ENCODE results near the gene PLB1. TPM values are rescaled to one million over a fixed set of nuclear protein-coding genes. Genes with fewer than 3 reads are reported as not detected.

The PLB1 gene
- total and polyA plus RNA-seq, 2 experiments from 2014 or later, result 19.2 to 19.7 TPM

- peak overlapping the region; percentile 67 for H3K27ac ChIP-seq
- DNase-seq (ENCODE audit: low spot score), result peak; percentile 82
These were observed 12.2 kb downstream of the PLB1 start for GRCh38 chr2:28507796-28508764.

GRCh38 chr2:28509361-28509760 is 13.5 kb downstream of the PLB1 start:
- H3K36me3 ChIP-seq (replicated peaks; ENCODE audit: insufficient read depth, low read depth), result no peaks in the 10 kb centered on the region
- no peak for DNase-seq (ENCODE audit: low spot score)

More at GRCh38 chr2:28507796-28508764, 12.2 kb downstream of the PLB1 start:
- 71% methylated on average over 6 of the region's 6 CpGs for WGBS (ENCODE audit: low lambda C conversion rate, missing lambda C conversion rate)
- Histone ChIP-seq H3K36me3 (replicated peaks; ENCODE audit: insufficient read depth, low read depth) (no peaks in the 10 kb centered on the region), H3K4me3 (no peak overlapping the region), H3K9me3 (ENCODE audit: low read depth) (peaks cover 3% of the 10 kb centered on the region), H3K4me2 (no peak overlapping the region), H2AFZ (no peak overlapping the region), H3K27me3 (no peaks in the 10 kb centered on the region), H4K20me1 (ENCODE audit: insufficient read depth, poor library complexity, severe bottlenecking) (no peaks in the 10 kb centered on the region), H3K4me1 (ENCODE audit: insufficient read depth) (no peaks in the 10 kb centered on the region), H3K79me2 (no peaks in the 10 kb centered on the region), H3K9me2 (replicated peaks; ENCODE audit: insufficient read depth) (no peaks in the 10 kb centered on the region)
- TF ChIP-seq CTCF (IDR thresholded peaks at IDR 0.05; ENCODE audit: poor library complexity) (no peak), EZH2phosphoT487 (IDR thresholded peaks at IDR 0.05; ENCODE audit: low read depth, severe bottlenecking, unreplicated experiment) (no peak), EZH2 (IDR thresholded peaks at IDR 0.05; ENCODE audit: borderline replicate concordance) (no peak)

GRCh38 chr2:28510184-28510583 is 14.3 kb downstream of the PLB1 start:
- Histone ChIP-seq H4K20me1 (ENCODE audit: insufficient read depth, poor library complexity, severe bottlenecking) (no peaks in the 10 kb centered on the region), H3K4me1 (ENCODE audit: insufficient read depth) (no peaks in the 10 kb centered on the region), H3K4me2 (no peak overlapping the region), H3K27ac (peak overlapping the region; percentile 55), H2AFZ (no peak overlapping the region), H3K9me3 (ENCODE audit: low read depth) (peaks cover 3% of the 10 kb centered on the region), H3K9me2 (replicated peaks; ENCODE audit: insufficient read depth) (no peaks in the 10 kb centered on the region), H3K79me2 (no peaks in the 10 kb centered on the region), H3K27me3 (no peaks in the 10 kb centered on the region), H3K36me3 (replicated peaks; ENCODE audit: insufficient read depth, low read depth) (no peaks in the 10 kb centered on the region), H3K4me3 (no peak overlapping the region)
- TF ChIP-seq CTCF (IDR thresholded peaks at IDR 0.05; ENCODE audit: poor library complexity) (no peak), EZH2phosphoT487 (IDR thresholded peaks at IDR 0.05; ENCODE audit: low read depth, severe bottlenecking, unreplicated experiment) (no peak), EZH2 (IDR thresholded peaks at IDR 0.05; ENCODE audit: borderline replicate concordance) (no peak)
- WGBS (ENCODE audit: low lambda C conversion rate, missing lambda C conversion rate), result 86% methylated on average over 2 of the region's 2 CpGs
- DNase-seq (ENCODE audit: low spot score), result no peak

More at GRCh38 chr2:28509361-28509760, 13.5 kb downstream of the PLB1 start:
- H3K27me3 ChIP-seq, result no peaks in the 10 kb centered on the region
- no peaks in the 10 kb centered on the region for H3K79me2 ChIP-seq
- WGBS (ENCODE audit: low lambda C conversion rate, missing lambda C conversion rate), result 70% methylated on average over 1 of the region's 1 CpG
- H3K9me2 ChIP-seq (replicated peaks; ENCODE audit: insufficient read depth), result no peaks in the 10 kb centered on the region
- H3K4me3 ChIP-seq, result no peak overlapping the region
- H3K4me2 ChIP-seq, result no peak overlapping the region
- peak overlapping the region; percentile 67 for H3K27ac ChIP-seq
- no peaks in the 10 kb centered on the region for H4K20me1 ChIP-seq (ENCODE audit: insufficient read depth, poor library complexity, severe bottlenecking)
- no peak overlapping the region for H2AFZ ChIP-seq
- no peak for TF ChIP-seq CTCF (IDR thresholded peaks at IDR 0.05; ENCODE audit: poor library complexity)
- peaks cover 3% of the 10 kb centered on the region for H3K9me3 ChIP-seq (ENCODE audit: low read depth)
- H3K4me1 ChIP-seq (ENCODE audit: insufficient read depth), result no peaks in the 10 kb centered on the region
